Measurements from ENCODE around the gene EI24.
"Not testable (repeated sequence)": the region's sequence is repeated elsewhere in the genome, so short reads cannot be mapped to it uniquely, and the experiment has no call there.

EI24 gene

DNA sequence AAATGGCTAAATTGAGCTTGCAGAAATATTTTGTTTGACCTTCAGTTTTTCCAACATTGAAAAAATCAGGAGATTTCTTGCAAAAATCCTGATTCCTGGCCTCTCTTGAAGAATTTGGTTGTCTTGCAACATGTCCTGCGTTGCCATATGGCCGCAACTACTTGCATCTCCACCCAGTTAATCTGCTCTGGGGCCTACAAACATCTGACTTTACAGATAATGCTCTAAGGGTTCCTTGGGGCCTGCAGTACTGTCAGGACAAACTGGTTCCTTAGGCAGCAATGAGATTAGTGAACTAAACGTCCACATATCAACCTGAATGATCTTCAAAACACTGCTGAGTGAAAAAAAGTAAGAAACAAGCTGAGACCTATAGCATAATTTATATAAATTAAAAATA lies 36.6 kb upstream of the EI24 start:
- H3K4me2 ChIP-seq (ENCODE audit: low read length): no peak overlapping the region
- H3K36me3 ChIP-seq (replicated peaks; ENCODE audit: low read depth, low read length): no peaks in the 10 kb centered on the region
- no peaks in the 10 kb centered on the region for H4K20me1 ChIP-seq (ENCODE audit: insufficient read depth, low read length)
- no peak for TF ChIP-seq CTCF (IDR thresholded peaks at IDR 0.05; ENCODE audit: low read depth, low read length)
- no peak for TF ChIP-seq EZH2phosphoT487 (IDR thresholded peaks at IDR 0.05; ENCODE audit: low read depth)
- H3K79me2 ChIP-seq (ENCODE audit: low read length): no peaks in the 10 kb centered on the region
- H3K9ac ChIP-seq (ENCODE audit: low read length): no peak overlapping the region
- H3K9me3 ChIP-seq (ENCODE audit: insufficient read depth, low read length): no peaks in the 10 kb centered on the region
- no peak overlapping the region for H3K27ac ChIP-seq (ENCODE audit: low read length)
- H3K4me3 ChIP-seq (ENCODE audit: low read length): no peak overlapping the region
- H3K4me1 ChIP-seq (ENCODE audit: low read length): no peaks in the 10 kb centered on the region
- no peak overlapping the region for H2AFZ ChIP-seq (ENCODE audit: low read depth, low read length)
- no peaks in the 10 kb centered on the region for H3K27me3 ChIP-seq (ENCODE audit: low read depth, low read length)

DNA sequence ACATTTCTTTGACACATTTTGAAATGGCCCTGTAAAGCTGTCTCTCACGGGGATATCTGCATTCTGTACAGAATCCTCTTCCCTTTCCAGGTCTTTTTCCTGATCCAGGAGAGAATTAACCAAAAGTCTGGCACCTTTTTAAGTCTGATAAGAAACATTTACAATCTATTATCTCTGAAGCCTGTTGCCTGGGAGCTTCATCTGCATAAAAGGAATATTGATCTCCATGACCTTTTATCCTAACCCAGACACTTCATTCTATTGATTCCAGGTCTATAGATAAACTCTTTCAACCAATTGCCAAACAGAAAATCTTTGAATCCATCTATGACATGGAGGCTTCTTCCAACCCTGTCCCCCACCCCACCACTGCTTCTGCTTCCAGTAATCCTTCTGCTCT lies 33.7 kb upstream of the EI24 start:
- H3K9ac ChIP-seq (ENCODE audit: low read length): no peak overlapping the region
- no peak overlapping the region for H3K27ac ChIP-seq (ENCODE audit: low read length)
- H3K9me3 ChIP-seq (ENCODE audit: insufficient read depth, low read length): no peaks in the 10 kb centered on the region
- H3K36me3 ChIP-seq (replicated peaks; ENCODE audit: low read depth, low read length): no peaks in the 10 kb centered on the region
- no peaks in the 10 kb centered on the region for H4K20me1 ChIP-seq (ENCODE audit: insufficient read depth, low read length)
- no peak overlapping the region for H3K4me3 ChIP-seq (ENCODE audit: low read length)
- H3K4me1 ChIP-seq (ENCODE audit: low read length): no peaks in the 10 kb centered on the region
- no peak for TF ChIP-seq EZH2phosphoT487 (IDR thresholded peaks at IDR 0.05; ENCODE audit: low read depth)
- TF ChIP-seq CTCF (IDR thresholded peaks at IDR 0.05; ENCODE audit: low read depth, low read length): no peak
- H3K4me2 ChIP-seq (ENCODE audit: low read length): no peak overlapping the region
- no peaks in the 10 kb centered on the region for H3K27me3 ChIP-seq (ENCODE audit: low read depth, low read length)
- no peaks in the 10 kb centered on the region for H3K79me2 ChIP-seq (ENCODE audit: low read length)
- H2AFZ ChIP-seq (ENCODE audit: low read depth, low read length): no peak overlapping the region

- not testable (repeated sequence) for H3K27me3 ChIP-seq (ENCODE audit: low read depth, low read length); H4K20me1 ChIP-seq (ENCODE audit: insufficient read depth, low read length); H3K79me2 ChIP-seq (ENCODE audit: low read length); H3K27ac ChIP-seq (ENCODE audit: low read length); H3K4me3 ChIP-seq (ENCODE audit: low read length); H3K4me1 ChIP-seq (ENCODE audit: low read length); H3K9me3 ChIP-seq (ENCODE audit: insufficient read depth, low read length); H3K36me3 ChIP-seq (replicated peaks; ENCODE audit: low read depth, low read length); H3K9ac ChIP-seq (ENCODE audit: low read length); H2AFZ ChIP-seq (ENCODE audit: low read depth, low read length); H3K4me2 ChIP-seq (ENCODE audit: low read length)
These were observed 32.4 kb upstream of the EI24 start for GRCh38 chr11:125536834-125537233.

DNA sequence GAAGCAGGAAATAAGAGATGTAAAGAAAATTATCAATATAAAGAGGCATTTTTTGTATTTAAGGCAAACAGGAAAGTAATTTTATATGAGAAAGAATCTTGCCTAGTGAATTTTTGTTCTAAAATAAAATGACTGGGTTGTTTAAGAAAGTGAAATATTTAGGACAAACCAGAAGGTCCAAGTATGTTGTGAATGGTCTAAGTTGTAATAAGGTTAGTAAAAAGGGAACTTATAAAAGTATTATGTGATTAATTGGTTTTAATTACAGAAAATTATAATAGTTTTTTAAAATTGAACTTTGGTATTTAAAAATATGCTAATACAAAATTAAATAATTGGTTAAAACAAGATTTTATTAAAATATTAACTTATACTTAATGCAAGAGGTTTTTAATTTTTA lies 26.6 kb upstream of the EI24 start:
- no peak overlapping the region for H3K9ac ChIP-seq (ENCODE audit: low read length)

More for the DNA sequence above, 26.6 kb upstream of the EI24 start:
- H4K20me1 ChIP-seq (ENCODE audit: insufficient read depth, low read length): no peaks in the 10 kb centered on the region
- H3K27me3 ChIP-seq (ENCODE audit: low read depth, low read length): no peaks in the 10 kb centered on the region
- H3K4me3 ChIP-seq (ENCODE audit: low read length): no peak overlapping the region
- no peak overlapping the region for H2AFZ ChIP-seq (ENCODE audit: low read depth, low read length)
- 0 out of 2 replicates have a peak, but pooled peaks cover 5% of the 10 kb centered on the region for H3K9me3 ChIP-seq (ENCODE audit: insufficient read depth, low read length)
- H3K79me2 ChIP-seq (ENCODE audit: low read length): no peaks in the 10 kb centered on the region
- peaks cover 6% of the 10 kb centered on the region; the same call in 1 of the 2 replicates for H3K4me1 ChIP-seq (ENCODE audit: low read length)
- no peak overlapping the region for H3K27ac ChIP-seq (ENCODE audit: low read length)
- H3K4me2 ChIP-seq (ENCODE audit: low read length): no peak overlapping the region
- TF ChIP-seq CTCF (IDR thresholded peaks at IDR 0.05; ENCODE audit: low read depth, low read length) (no peak), EZH2phosphoT487 (IDR thresholded peaks at IDR 0.05; ENCODE audit: low read depth) (no peak)
- peaks cover 4% of the 10 kb centered on the region for H3K36me3 ChIP-seq (replicated peaks; ENCODE audit: low read depth, low read length)
